Thoracic aorta (tissue), 2 donors: ENCODE results near the gene PRKAR1A. TPM values are rescaled to one million over a fixed set of nuclear protein-coding genes. Genes with fewer than 3 reads are reported as not detected.

Experiments
- ATAC-seq: fragments of 150-250 bp; one replicate; pipeline ENCODE4 v1.8.0; 2017; ENCODE audit warnings: low read depth; ENCODE audit not compliant: insufficient number of reproducible peaks, low FRiP score
- DNase-seq: peaks from one replicate; pipeline ENCODE4 v3.0.0-alpha.2; 2020; ENCODE audit warnings: low spot score
- H3K27ac ChIP-seq, 2 donors: fragments of 200-600 bp; sonication (generic); 1 replicate in 1 of 2; 2 replicates in 1 of 2; pipeline ENCODE4 v1.5.1; 2016; ENCODE audit warnings: mild to moderate bottlenecking in 2 of 2, moderate library complexity in 2 of 2
- H3K27me3 ChIP-seq: fragments of 200-600 bp; sonication (generic); replicated peaks from 2 replicates; pipeline ENCODE4 v1.6.0; 2016; ENCODE audit warnings: mild to moderate bottlenecking; ENCODE audit not compliant: insufficient read depth
- H3K36me3 ChIP-seq: fragments of 200-600 bp; sonication (generic); one replicate; pipeline ENCODE4 v1.5.1; 2016
- H3K4me1 ChIP-seq, 2 donors: fragments of 200-600 bp; sonication (generic); 1 replicate in 1 of 2; 2 replicates in 1 of 2; pipeline versions ENCODE4 v1.5.1 to v1.6.0; 2016; ENCODE audit warnings: low read depth in 2 of 2, mild to moderate bottlenecking in 1 of 2; ENCODE audit not compliant: control insufficient read depth in 1 of 2
- H3K4me3 ChIP-seq: fragments of 200-600 bp; sonication (generic); 2 replicates; pipeline ENCODE4 v1.5.1; 2016; ENCODE audit warnings: mild to moderate bottlenecking
- H3K9me3 ChIP-seq: fragments of 200-600 bp; sonication (generic); 2 replicates; pipeline ENCODE4 v1.5.1; 2016
- CTCF ChIP-seq: fragments of 200-600 bp; sonication (generic); IDR thresholded peaks from one replicate; pipeline ENCODE4 v1.5.1; 2019; ENCODE audit warnings: antibody characterized with exemption
- total RNA-seq, 2 donors: library from RNA; depleted of rRNA; stranded (reverse); fragments of >200 nt; gene quantifications; one replicate each; pipeline versions ENCODE4 v1.1.0 to v1.2.3, GENCODE V29; 2016

The PRKAR1A gene
- total RNA-seq, 2 donors from 2014 or later, result 345 to 412 TPM

DNA sequence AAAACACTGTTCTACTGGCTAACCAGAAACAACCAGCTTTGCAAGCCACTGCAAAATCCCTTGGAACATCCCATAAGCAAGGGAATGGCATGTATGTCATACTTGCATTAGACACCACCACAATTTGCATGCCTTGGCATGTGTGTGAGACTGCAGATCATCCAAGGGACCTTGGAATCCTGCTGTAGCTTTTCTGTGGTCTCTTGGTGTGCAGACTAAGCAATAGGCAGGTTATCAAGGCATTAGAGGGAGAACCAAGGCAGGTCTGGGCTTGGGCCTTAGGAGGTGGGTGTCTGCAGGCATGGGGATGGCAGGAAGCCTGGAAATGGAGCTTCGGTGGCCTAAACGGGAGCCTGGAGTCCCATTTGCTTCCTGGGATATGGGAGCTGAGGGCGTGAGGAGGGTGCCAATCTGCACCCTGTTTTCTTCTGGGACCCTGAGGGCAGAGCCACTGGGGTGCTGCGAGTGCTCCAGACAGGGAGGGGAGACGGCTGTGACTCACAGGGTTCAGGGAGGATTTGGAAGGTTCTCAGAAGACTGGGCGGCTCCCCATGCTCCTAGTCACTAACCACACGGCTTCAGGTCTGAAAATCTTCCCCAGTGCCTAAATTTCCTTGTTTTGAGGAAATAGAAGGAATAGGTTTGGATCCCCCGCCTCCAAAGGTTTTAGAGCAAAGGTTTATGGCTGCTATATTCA lies 52.3 kb downstream of the PRKAR1A start:
- H3K4me3 ChIP-seq, result no peak overlapping the region
- H3K36me3 ChIP-seq, result no peaks in the 10 kb centered on the region
- ATAC-seq (no peak), DNase-seq (no peak)
- H3K27ac ChIP-seq, result no peak overlapping the region
- H3K27me3 ChIP-seq, result no peaks in the 10 kb centered on the region
- H3K4me1 ChIP-seq, result peaks cover 4 to 34% of the 10 kb centered on the region in 2 donors
- TF ChIP-seq CTCF, result no peak
- H3K9me3 ChIP-seq, result no peaks in the 10 kb centered on the region

- ATAC-seq (no peak), DNase-seq (no peak)
- Histone ChIP-seq H3K27me3 (no peaks in the 10 kb centered on the region), H3K36me3 (no peaks in the 10 kb centered on the region), H3K9me3 (no peaks in the 10 kb centered on the region), H3K27ac (no peak overlapping the region), H3K4me1 (peaks cover 4 to 27% of the 10 kb centered on the region in 2 donors), H3K4me3 (no peak overlapping the region)
- no peak for TF ChIP-seq CTCF
Observed at GRCh38 chr17:68565661-68566441, 53.6 kb downstream of the PRKAR1A start.

DNA sequence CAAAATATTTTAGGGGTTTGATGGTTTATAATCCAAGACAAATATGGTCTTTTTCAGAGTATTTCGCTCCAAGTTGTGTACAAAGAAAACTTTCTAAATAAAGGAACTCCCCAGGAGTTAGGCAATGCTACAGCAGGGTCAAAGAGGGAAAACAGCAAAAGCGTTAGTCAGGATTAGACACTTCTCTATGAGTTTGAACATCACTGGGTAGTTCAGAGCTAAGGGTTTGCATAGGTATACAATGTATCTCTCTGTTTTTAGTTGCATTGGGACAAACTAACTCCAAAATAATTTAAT lies 54.2 kb downstream of the PRKAR1A start:
- H3K4me1 ChIP-seq, result peaks cover 4 to 21% of the 10 kb centered on the region in 2 donors
- H3K9me3 ChIP-seq, result no peaks in the 10 kb centered on the region
- TF ChIP-seq CTCF, result no peak
- no peaks in the 10 kb centered on the region for H3K36me3 ChIP-seq
- H3K4me3 ChIP-seq, result no peak overlapping the region
- DNase-seq (no peak), ATAC-seq (no peak)
- H3K27me3 ChIP-seq, result no peaks in the 10 kb centered on the region
- H3K27ac ChIP-seq, result no peak overlapping the region

GRCh38 chr17:68567035-68567434 lies 54.8 kb downstream of the PRKAR1A start:
- Histone ChIP-seq H3K36me3 (no peaks in the 10 kb centered on the region), H3K4me1 (peaks cover 4 to 15% of the 10 kb centered on the region in 2 donors), H3K27me3 (no peaks in the 10 kb centered on the region), H3K4me3 (no peak overlapping the region), H3K27ac (no peak overlapping the region), H3K9me3 (no peaks in the 10 kb centered on the region)
- no peak for TF ChIP-seq CTCF
- ATAC-seq, result no peak
- DNase-seq, result no peak

DNA sequence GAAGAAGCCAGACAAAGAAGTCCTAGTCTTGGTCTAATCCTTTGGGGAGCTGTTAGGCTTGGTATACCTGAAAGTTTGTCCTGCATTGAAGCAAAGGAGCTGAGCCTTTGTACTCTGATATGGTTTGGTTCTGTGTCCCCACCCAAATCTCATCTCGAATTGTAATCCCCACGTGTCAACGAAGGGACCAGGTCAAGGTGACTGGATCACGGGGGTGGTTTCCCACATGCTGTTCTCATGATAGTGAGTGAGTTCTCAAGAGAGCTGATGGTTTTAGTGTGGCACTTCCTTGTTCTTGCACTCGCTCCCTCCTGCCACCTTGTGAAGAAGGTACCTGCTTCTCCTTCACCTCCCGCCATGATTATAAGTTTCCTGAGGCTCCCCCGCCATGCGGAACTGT lies 55.4 kb downstream of the PRKAR1A start:
- no peak overlapping the region for H3K27ac ChIP-seq

More for the DNA sequence above, 55.4 kb downstream of the PRKAR1A start:
- Histone ChIP-seq H3K36me3 (no peaks in the 10 kb centered on the region), H3K4me3 (no peak overlapping the region), H3K9me3 (no peaks in the 10 kb centered on the region), H3K4me1 (peaks cover 4 to 15% of the 10 kb centered on the region in 2 donors), H3K27me3 (no peaks in the 10 kb centered on the region)
- no peak for DNase-seq
- TF ChIP-seq CTCF, result no peak
- ATAC-seq, result no peak
